K562 (cell line): Measurements from ENCODE around the gene VANGL1.

Experiments
- CHCHD3 ChIP-seq: fragments of 250-450 bp; sonication (Bioruptor Pico); IDR thresholded peaks from 2 replicates; pipeline ENCODE4 v2.1.2; 2022; ENCODE audit warnings: mild to moderate bottlenecking
- CTCF ChIP-seq, 3 experiments: IDR thresholded peaks in 2 of 3; conservative IDR thresholded peaks in 1 of 3; 2 replicates each; pipeline ENCODE4 v1.5.1; 2011 to 2012; ENCODE audit warnings: low read length in 3 of 3, mild to moderate bottlenecking in 3 of 3, control low read depth in 2 of 3, improper control_type of control experiment in 1 of 3, inconsistent platforms in 1 of 3, low read depth in 1 of 3, mixed read lengths in 1 of 3, moderate library complexity in 1 of 3; ENCODE audit not compliant: insufficient read depth in 2 of 3
- EZH2 ChIP-seq: IDR thresholded peaks from 2 replicates; pipeline ENCODE4 v1.6.1; 2012; ENCODE audit warnings: low read depth, mild to moderate bottlenecking, inconsistent platforms, low read length, borderline replicate concordance
- GATAD2B ChIP-seq: fragments of 450-650 bp; IDR thresholded peaks from 2 replicates; pipeline ENCODE4 v1.6.1; 2017; ENCODE audit warnings: mild to moderate bottlenecking, borderline replicate concordance
- GTF2F1 ChIP-seq: IDR thresholded peaks from 2 replicates; pipeline ENCODE4 v1.6.1; 2011; ENCODE audit warnings: low read depth, low read length, improper control_type of control experiment
- HNRNPK ChIP-seq: fragments of 200-400 bp; formaldehyde crosslinking; IDR thresholded peaks from one replicate; pipeline ENCODE4 v1.6.1; 2018; ENCODE audit warnings: mild to moderate bottlenecking, low read depth, low read length; ENCODE audit not compliant: poor library complexity, severe bottlenecking
- MAFF ChIP-seq: IDR thresholded peaks from 2 replicates; pipeline ENCODE4 v1.6.1; 2012; ENCODE audit warnings: low read length, improper control_type of control experiment
- MAX ChIP-seq: sonication (generic); formaldehyde crosslinking; IDR thresholded peaks from 2 replicates; pipeline ENCODE4 v1.9.0; 2022; ENCODE audit warnings: mild to moderate bottlenecking, missing genetic modification reagents
- POLR2AphosphoS5 ChIP-seq: IDR thresholded peaks from 2 replicates; pipeline ENCODE4 v1.6.1; 2011; ENCODE audit warnings: mild to moderate bottlenecking, low read depth, low read length, moderate library complexity; ENCODE audit not compliant: control insufficient read depth, insufficient read depth
- TAF9B ChIP-seq: fragments of 450-650 bp; IDR thresholded peaks from 2 replicates; pipeline ENCODE4 v1.6.1; 2018; ENCODE audit warnings: mild to moderate bottlenecking; ENCODE audit not compliant: partially characterized antibody
- U2AF1 ChIP-seq: fragments of 200-400 bp; formaldehyde crosslinking; optimal IDR thresholded peaks from 2 replicates; pipeline ENCODE3; 2017; ENCODE audit warnings: mild to moderate bottlenecking, low read depth, low read length, moderate library complexity

- no peak for TF ChIP-seq GATAD2B
- TF ChIP-seq MAX = no peak
- no peak for TF ChIP-seq CTCF (IDR thresholded peaks at IDR 0.05 in 2 of 3, conservative IDR thresholded peaks at IDR 0.05 in 1 of 3; ENCODE audit: insufficient read depth in 2 of 3, low read depth in 1 of 3, low read length in 3 of 3)
- TF ChIP-seq EZH2 = no peak
- TF ChIP-seq POLR2AphosphoS5 = no peak
- TF ChIP-seq GTF2F1 = no peak
- no peak for TF ChIP-seq CHCHD3
- TF ChIP-seq U2AF1 = no peak
- no peak for TF ChIP-seq HNRNPK
- no peak for TF ChIP-seq TAF9B
- TF ChIP-seq MAFF = no peak
Measured at GRCh38 chr1:115592264-115592663, 49.5 kb upstream of the VANGL1 start.
